H1 (cell line): ENCODE measurements around the gene USP10. TPM values are rescaled to one million over a fixed set of nuclear protein-coding genes. Genes with fewer than 3 reads are reported as not detected.

Source experiments
- CTCF ChIA-PET: fragments of 300-600 bp; sonication (Branson Sonifier 250); formaldehyde crosslinking; loops from one replicate; lab custom pipeline; 2021; ENCODE audit not compliant: partially characterized antibody; lab: Charles Lee
- POLR2A ChIA-PET: fragments of 300-600 bp; sonication (Branson Sonifier 250); formaldehyde crosslinking; loops from one replicate; lab custom pipeline; 2021; ENCODE audit warnings: inconsistent platforms; ENCODE audit not compliant: partially characterized antibody; lab: Charles Lee
- DNase-seq, 2 experiments: peaks; one replicate each; pipeline versions ENCODE4 v3.0.0 to v3.0.0-alpha.2; 2010 to 2022; ENCODE audit warnings: low spot score in 2 of 2, low read depth in 1 of 2, mixed read lengths in 1 of 2
- FAIRE-seq: peaks from 2 replicates; lab custom pipeline; 2011; peaks lifted over from hg19 to GRCh38; lab: Jason Lieb, UNC
- H2AFZ ChIP-seq: 2 replicates; pipeline ENCODE4 v1.8.1; 2012; ENCODE audit warnings: low read length, inconsistent platforms
- H2AK5ac ChIP-seq: 2 replicates; pipeline ENCODE4 v1.6.1; 2013; ENCODE audit warnings: low read depth, low read length
- H2BK120ac ChIP-seq: replicated peaks from 2 replicates; pipeline ENCODE3; 2013; ENCODE audit warnings: low read depth, low read length, inconsistent platforms
- H2BK12ac ChIP-seq: 2 replicates; pipeline ENCODE4 v1.6.1; 2013; ENCODE audit warnings: low read depth, low read length
- H2BK15ac ChIP-seq: 2 replicates; pipeline ENCODE4 v1.6.1; 2013; ENCODE audit warnings: low read length
- H2BK20ac ChIP-seq: 2 replicates; pipeline ENCODE4 v1.6.1; 2013; ENCODE audit warnings: low read length
- H2BK5ac ChIP-seq: 2 replicates; pipeline ENCODE4 v1.6.1; 2013; ENCODE audit warnings: low read depth, low read length
- H3K14ac ChIP-seq: 2 replicates; pipeline ENCODE4 v1.6.1; 2013; ENCODE audit warnings: inconsistent platforms; ENCODE audit not compliant: insufficient read length
- H3K18ac ChIP-seq: 2 replicates; pipeline ENCODE4 v1.6.1; 2013; ENCODE audit warnings: low read length; ENCODE audit errors: extremely low read depth
- H3K23ac ChIP-seq: 2 replicates; pipeline ENCODE4 v1.6.1; 2013; ENCODE audit warnings: inconsistent platforms; ENCODE audit not compliant: insufficient read length
- H3K23me2 ChIP-seq: 2 replicates; pipeline ENCODE4 v1.6.1; 2013; ENCODE audit warnings: low read depth, low read length
- H3K27ac ChIP-seq: 2 replicates; pipeline ENCODE4 v1.6.1; 2011; ENCODE audit warnings: low read depth, low read length, inconsistent platforms
- H3K27me3 ChIP-seq, 4 experiments: replicated peaks in 1 of 4; 1 replicate in 1 of 4; 2 replicates in 3 of 4; pipeline versions ENCODE4 v1.6.1 to v1.8.1; 2011 to 2013; ENCODE audit warnings: low read length in 3 of 4, mild to moderate bottlenecking in 3 of 4, inconsistent platforms in 2 of 4, mixed read lengths in 2 of 4, moderate library complexity in 1 of 4; ENCODE audit not compliant: control insufficient read depth in 3 of 4, insufficient read depth in 3 of 4; ENCODE audit errors: extremely low read depth in 1 of 4
- H3K36me3 ChIP-seq, 4 experiments: 2 replicates each; pipeline versions ENCODE4 v1.6.1 to v1.8.1; 2011 to 2013; ENCODE audit warnings: mild to moderate bottlenecking in 4 of 4, low read length in 3 of 4, moderate library complexity in 2 of 4, control low read depth in 1 of 4, inconsistent platforms in 1 of 4; ENCODE audit not compliant: insufficient read depth in 4 of 4, control insufficient read depth in 2 of 4
- H3K4ac ChIP-seq: replicated peaks from 2 replicates; pipeline ENCODE3; 2013; ENCODE audit warnings: low read length, low read depth, mixed read lengths, inconsistent platforms; ENCODE audit not compliant: insufficient read length
- H3K4me1 ChIP-seq, 4 experiments: replicated peaks in 1 of 4; 1 replicate in 1 of 4; 2 replicates in 3 of 4; pipeline versions ENCODE4 v1.6.1 to v1.8.1; 2011 to 2013; ENCODE audit warnings: low read length in 3 of 4, inconsistent platforms in 2 of 4, mixed read lengths in 1 of 4; ENCODE audit not compliant: insufficient read depth in 4 of 4, control insufficient read depth in 3 of 4
- H3K4me2 ChIP-seq, 2 experiments: 2 replicates each; pipeline versions ENCODE4 v1.6.1 to v1.8.1; 2011 to 2013; ENCODE audit warnings: low read depth in 2 of 2, low read length in 2 of 2, control low read depth in 1 of 2, inconsistent platforms in 1 of 2, mild to moderate bottlenecking in 1 of 2; ENCODE audit not compliant: insufficient read depth in 1 of 2
- H3K4me3 ChIP-seq, 4 experiments: fragments of 200-600, 300-600 bp in 1 of 4; sonication (generic), shearing (Covaris generic), sonication (Bioruptor Twin) in 1 of 4; 2 replicates each; pipeline versions ENCODE4 v1.5.1 to v1.8.1; 2011 to 2016; ENCODE audit warnings: low read length in 4 of 4, low read depth in 3 of 4, control low read depth in 2 of 4, inconsistent platforms in 2 of 4, mild to moderate bottlenecking in 2 of 4, mixed read lengths in 1 of 4, moderate library complexity in 1 of 4; ENCODE audit not compliant: insufficient read depth in 2 of 4; ENCODE audit errors: extremely low read depth in 1 of 4
- H3K56ac ChIP-seq: replicated peaks from 2 replicates; pipeline ENCODE3; 2013; ENCODE audit warnings: low read depth, mild to moderate bottlenecking, mixed read lengths, low read length, inconsistent platforms; ENCODE audit not compliant: insufficient read length
- H3K79me1 ChIP-seq: 2 replicates; pipeline ENCODE4 v1.6.1; 2013; ENCODE audit warnings: low read depth, low read length, control low read depth
- H3K79me2 ChIP-seq, 2 experiments: 2 replicates each; pipeline versions ENCODE4 v1.6.1 to v1.8.1; 2012 to 2013; ENCODE audit warnings: low read length in 2 of 2, mild to moderate bottlenecking in 2 of 2, inconsistent platforms in 1 of 2; ENCODE audit not compliant: insufficient read depth in 2 of 2, control insufficient read depth in 1 of 2
- H3K9ac ChIP-seq, 4 experiments: replicated peaks in 1 of 4; 1 replicate in 1 of 4; 2 replicates in 3 of 4; pipeline versions ENCODE4 v1.6.1 to v1.8.1; 2011 to 2013; ENCODE audit warnings: low read depth in 3 of 4, low read length in 3 of 4, control low read depth in 2 of 4, mild to moderate bottlenecking in 2 of 4, moderate library complexity in 2 of 4, inconsistent platforms in 1 of 4; ENCODE audit errors: extremely low read depth in 1 of 4
- H3K9me3 ChIP-seq, 2 experiments: 2 replicates each; pipeline versions ENCODE4 v1.6.1 to v1.8.1; 2012 to 2013; ENCODE audit warnings: mild to moderate bottlenecking in 2 of 2, moderate library complexity in 2 of 2, control low read depth in 1 of 2, inconsistent platforms in 1 of 2, low read depth in 1 of 2, low read length in 1 of 2, mixed read lengths in 1 of 2; ENCODE audit not compliant: insufficient read depth in 2 of 2
- H4K20me1 ChIP-seq, 2 experiments: replicated peaks in 1 of 2; 2 replicates each; pipeline versions ENCODE3 to v1.8.1; 2011 to 2013; ENCODE audit warnings: inconsistent platforms in 2 of 2, low read length in 2 of 2, mild to moderate bottlenecking in 1 of 2; ENCODE audit not compliant: insufficient read depth in 2 of 2, control insufficient read depth in 1 of 2
- H4K5ac ChIP-seq: 2 replicates; pipeline ENCODE4 v1.6.1; 2013; ENCODE audit warnings: low read length, low read depth, mixed read lengths, inconsistent platforms; ENCODE audit not compliant: insufficient read length
- H4K8ac ChIP-seq: 2 replicates; pipeline ENCODE4 v1.8.0; 2013; ENCODE audit warnings: mild to moderate bottlenecking, moderate library complexity, low read length, inconsistent platforms; ENCODE audit not compliant: insufficient read depth; ENCODE audit errors: extremely low read depth
- H4K91ac ChIP-seq: replicated peaks from 2 replicates; pipeline ENCODE3; 2013; ENCODE audit warnings: low read length, mixed read lengths, inconsistent platforms; ENCODE audit not compliant: insufficient read length
- ASH2L ChIP-seq: fragments of 200-600, 300-600 bp; sonication (generic); IDR thresholded peaks from one replicate; pipeline ENCODE4 v1.7.1; 2017; ENCODE audit warnings: low read length
- GABPA ChIP-seq: IDR thresholded peaks from 2 replicates; pipeline ENCODE4 v1.6.1; 2011; ENCODE audit warnings: mild to moderate bottlenecking, low read length, moderate library complexity, borderline replicate concordance; ENCODE audit not compliant: insufficient read depth
- POLR2A ChIP-seq, 2 experiments: IDR thresholded peaks; 1 replicate in 1 of 2; 2 replicates in 1 of 2; pipeline ENCODE4 v1.6.1; 2011; ENCODE audit warnings: low read depth in 2 of 2, low read length in 2 of 2, mild to moderate bottlenecking in 2 of 2; ENCODE audit errors: control extremely low read depth in 1 of 2
- TAF1 ChIP-seq: IDR thresholded peaks from 2 replicates; pipeline ENCODE4 v1.6.1; 2011; ENCODE audit warnings: mild to moderate bottlenecking, low read depth, low read length
- WGBS, 2 experiments: shearing (Covaris generic) in 1 of 2; methylation state at CpG; one replicate each; pipeline versions ENCODE4 v1.1.6 to v1.1.7; 2013 to 2015; ENCODE audit warnings: low lambda C conversion rate in 2 of 2, mixed read lengths in 2 of 2, inconsistent platforms in 1 of 2, low coverage in 1 of 2, missing lambda C conversion rate in 1 of 2; ENCODE audit not compliant: insufficient replicate concordance in 2 of 2, insufficient coverage in 1 of 2, insufficient read length in 1 of 2; ENCODE audit errors: extremely low coverage in 1 of 2, missing lambda C conversion rate in 1 of 2; 5-methylcytosine and 5-hydroxymethylcytosine counted together
- polyA plus RNA-seq, 7 experiments: library from polyadenylated mRNA; depleted of rRNA in 3 of 7; stranded (reverse) in 5 of 7; unstranded in 2 of 7; fragments of >200 nt in 5 of 7; fragments of 200-250 nt in 2 of 7; gene quantifications; 1 replicate in 5 of 7; 2 replicates in 1 of 7; 4 replicates in 1 of 7; pipeline versions ENCODE4 v1.2.1 to v1.2.3, GENCODE V29; 2011 to 2013; ENCODE audit warnings: missing spikeins in 2 of 7, mixed read lengths in 2 of 7
- total RNA-seq: library from RNA; stranded (reverse); fragmentation: NEBNext Ultra II Directional; extraction: Animal tissue kit (Norgen Biotek cat#: 25700); gene quantifications from 2 replicates; pipeline ENCODE4 v1.2.1, GENCODE V29; 2021

The USP10 gene
- total and polyA plus RNA-seq, 2 of the 8 experiments (the other 6 are each of a cell fraction or from before 2014, with no cell fraction given), result 171 to 195 TPM

DNA sequence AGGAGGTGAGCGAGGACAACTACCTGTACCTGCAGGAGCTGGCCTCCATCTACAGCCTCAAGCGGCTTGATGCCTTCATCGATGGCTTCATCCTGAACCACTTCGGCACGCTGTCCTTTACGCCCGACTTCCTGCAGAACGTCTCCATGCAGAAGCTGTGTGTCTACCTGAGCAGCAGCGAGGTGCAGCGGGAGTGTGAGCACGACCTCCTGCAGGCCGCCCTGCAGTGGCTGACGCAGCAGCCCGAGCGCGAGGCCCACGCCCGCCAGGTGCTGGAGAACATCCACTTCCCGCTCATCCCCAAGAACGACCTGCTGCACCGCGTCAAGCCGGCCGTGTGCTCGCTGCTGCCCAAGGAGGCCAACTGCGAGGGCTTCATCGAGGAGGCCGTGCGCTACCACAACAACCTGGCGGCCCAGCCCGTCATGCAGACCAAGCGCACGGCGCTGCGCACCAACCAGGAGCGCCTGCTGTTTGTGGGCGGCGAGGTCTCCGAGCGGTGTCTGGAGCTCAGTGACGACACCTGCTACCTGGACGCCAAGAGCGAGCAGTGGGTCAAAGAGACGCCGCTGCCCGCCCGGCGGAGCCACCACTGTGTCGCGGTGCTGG lies 42.5 kb upstream of the USP10 start:
- H3K36me3 ChIP-seq, result peaks cover 10 to 23% (median 17%) of the 10 kb centered on the region in 4 experiments; a peak in 7 of 8 replicates
- no peak overlapping the region for H2BK120ac ChIP-seq
- H3K4ac ChIP-seq, result no peak overlapping the region
- H4K8ac ChIP-seq, result no peak overlapping the region; the same call in 1 of the 2 replicates
- H3K9ac ChIP-seq, result no peak overlapping the region
- no peak overlapping the region for H3K27ac ChIP-seq
- DNase-seq, result no peak
- H3K23me2 ChIP-seq, result no peaks in the 10 kb centered on the region
- H2BK20ac ChIP-seq, result no peak overlapping the region
- no peak overlapping the region for H3K56ac ChIP-seq
- H3K79me1 ChIP-seq, result no peaks in the 10 kb centered on the region; the same call in 1 of the 2 replicates
- H2AFZ ChIP-seq, result no peak overlapping the region
- no peaks in the 10 kb centered on the region for H3K4me1 ChIP-seq
- H3K4me2 ChIP-seq, result no peak overlapping the region
- H3K4me3 ChIP-seq, result no peak overlapping the region
- peaks cover 0 to 2% of the 10 kb centered on the region in 2 experiments for H4K20me1 ChIP-seq
- 96% methylated on average over 48 of the region's 50 CpGs; no CpG with 5 or more reads in 1 of the 2 experiments for WGBS, 2 experiments
- no peak overlapping the region for H2BK15ac ChIP-seq
- no peaks in the 10 kb centered on the region for H3K27me3 ChIP-seq
- POLR2A ChIA-PET, result no interaction called here
- H3K18ac ChIP-seq, result no peak overlapping the region
- no peak overlapping the region for H2AK5ac ChIP-seq
- H3K14ac ChIP-seq, result no peak overlapping the region
- no peaks in the 10 kb centered on the region for H3K79me2 ChIP-seq
- no peak for FAIRE-seq
- no peak overlapping the region for H3K23ac ChIP-seq
- no peak overlapping the region for H2BK12ac ChIP-seq
- CTCF ChIA-PET, result interaction anchor here (0.7 to 1.6 kb wide), 2 partner anchors 69 to 81 kb away, joined by 3 to 8 read pairs; no protein-coding TSS in a partner anchor
- no peak overlapping the region for H4K91ac ChIP-seq
- H2BK5ac ChIP-seq, result no peak overlapping the region; the same call in 1 of the 2 replicates
- no peaks in the 10 kb centered on the region for H3K9me3 ChIP-seq
- TF ChIP-seq GABPA (no peak), POLR2A (IDR thresholded peaks at IDR 0.05; ENCODE audit: control extremely low read depth in 1 of 2, low read depth in 2 of 2, low read length in 2 of 2) (no peak), TAF1 (no peak), ASH2L (no peak)
- H4K5ac ChIP-seq, result no peak overlapping the region
